ENCODE results near the gene ABCC8.

The ABCC8 gene

GRCh38 chr11:17471501-17471900, 5.1 kb downstream of the ABCC8 start:
- TF ChIP-seq CTCF (IDR thresholded peaks at IDR 0.05; ENCODE audit: borderline replicate concordance, control extremely low read depth, extremely low read depth, insufficient read depth, missing control alignments), result no peak
- in situ Hi-C loops (cut with MboI; ENCODE audit: low sequenced_read_pairs, unreplicated experiment), result no loop called here

GRCh38 chr11:17469998-17470397, 6.6 kb downstream of the ABCC8 start:
- TF ChIP-seq CTCF (IDR thresholded peaks at IDR 0.05; ENCODE audit: borderline replicate concordance, control extremely low read depth, extremely low read depth, insufficient read depth, missing control alignments), result no peak
- DNase-seq (ENCODE audit: low spot score), result no peak
- in situ Hi-C loops (cut with MboI; ENCODE audit: low sequenced_read_pairs, unreplicated experiment), result no loop called here

More at GRCh38 chr11:17471501-17471900, 5.1 kb downstream of the ABCC8 start:
- DNase-seq (ENCODE audit: low spot score), result no peak

- no peak for TF ChIP-seq CTCF (IDR thresholded peaks at IDR 0.05; ENCODE audit: borderline replicate concordance, control extremely low read depth, extremely low read depth, insufficient read depth, missing control alignments)
- in situ Hi-C loops (cut with MboI; ENCODE audit: low sequenced_read_pairs, unreplicated experiment), result no loop called here
- DNase-seq (ENCODE audit: low spot score), result no peak
Measured at GRCh38 chr11:17468122-17468521, 8.5 kb downstream of the ABCC8 start.

- in situ Hi-C loops (cut with MboI; ENCODE audit: low sequenced_read_pairs, unreplicated experiment), result no loop called here
- DNase-seq (ENCODE audit: low spot score), result no peak
- TF ChIP-seq CTCF (IDR thresholded peaks at IDR 0.05; ENCODE audit: borderline replicate concordance, control extremely low read depth, extremely low read depth, insufficient read depth, missing control alignments), result no peak
Measured at GRCh38 chr11:17463546-17464174, 13.0 kb downstream of the ABCC8 start.

GRCh38 chr11:17462940-17463339, 13.7 kb downstream of the ABCC8 start:
- DNase-seq (ENCODE audit: low spot score), result no peak
- TF ChIP-seq CTCF (IDR thresholded peaks at IDR 0.05; ENCODE audit: borderline replicate concordance, control extremely low read depth, extremely low read depth, insufficient read depth, missing control alignments), result no peak
- in situ Hi-C loops (cut with MboI; ENCODE audit: low sequenced_read_pairs, unreplicated experiment), result no loop called here

- in situ Hi-C loops (cut with MboI; ENCODE audit: low sequenced_read_pairs, unreplicated experiment), result no loop called here
- TF ChIP-seq CTCF (IDR thresholded peaks at IDR 0.05; ENCODE audit: borderline replicate concordance, control extremely low read depth, extremely low read depth, insufficient read depth, missing control alignments), result no peak
- no peak for DNase-seq (ENCODE audit: low spot score)
Measured at GRCh38 chr11:17460406-17460805, 16.2 kb downstream of the ABCC8 start.

All from GM13976 (cell line).